ENCODE data around the gene SNX33. TPM values are rescaled to one million over a fixed set of nuclear protein-coding genes. Genes with fewer than 3 reads are reported as not detected.

SNX33 gene
- total RNA-seq, 2 donors from 2014 or later, result 19.8 to 21.8 TPM

DNA sequence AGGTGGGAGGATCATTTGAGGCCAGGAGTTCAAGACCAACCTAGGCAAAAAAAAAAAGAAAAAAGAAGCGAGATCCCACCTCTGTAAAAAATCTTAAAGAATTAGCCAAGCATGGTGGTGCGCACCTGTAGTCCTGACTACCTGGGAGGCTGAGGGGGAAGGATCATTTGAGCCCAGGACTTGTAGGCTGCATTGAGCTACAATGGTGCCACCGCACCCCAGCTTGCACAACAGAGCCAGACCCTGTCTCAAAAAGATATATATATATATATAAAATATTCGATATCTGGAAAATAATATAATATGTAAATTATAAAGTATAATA is 6.6 kb upstream of the SNX33 start:
- Histone ChIP-seq H3K4me1 (peaks cover 45% of the 10 kb centered on the region), H3K9me3 (no peaks in the 10 kb centered on the region), H3K27me3 (no peaks in the 10 kb centered on the region), H3K4me3 (no peak overlapping the region), H3K36me3 (replicated peaks in 1 of 2; ENCODE audit: insufficient read depth in 1 of 2, low read depth in 2 of 2) (no peaks in the 10 kb centered on the region), H3K27ac (peak overlapping the region in 3 of 4 donors; percentile 83 to 98 (median 93))
- ATAC-seq (no peak), DNase-seq (no peak)
- intact Hi-C loops (cut with DNase I), result no loop called here
- 75 to 84% methylated on average over 4 of the region's 4 CpGs for WGBS, 2 donors
- TF ChIP-seq, protein P1, sequence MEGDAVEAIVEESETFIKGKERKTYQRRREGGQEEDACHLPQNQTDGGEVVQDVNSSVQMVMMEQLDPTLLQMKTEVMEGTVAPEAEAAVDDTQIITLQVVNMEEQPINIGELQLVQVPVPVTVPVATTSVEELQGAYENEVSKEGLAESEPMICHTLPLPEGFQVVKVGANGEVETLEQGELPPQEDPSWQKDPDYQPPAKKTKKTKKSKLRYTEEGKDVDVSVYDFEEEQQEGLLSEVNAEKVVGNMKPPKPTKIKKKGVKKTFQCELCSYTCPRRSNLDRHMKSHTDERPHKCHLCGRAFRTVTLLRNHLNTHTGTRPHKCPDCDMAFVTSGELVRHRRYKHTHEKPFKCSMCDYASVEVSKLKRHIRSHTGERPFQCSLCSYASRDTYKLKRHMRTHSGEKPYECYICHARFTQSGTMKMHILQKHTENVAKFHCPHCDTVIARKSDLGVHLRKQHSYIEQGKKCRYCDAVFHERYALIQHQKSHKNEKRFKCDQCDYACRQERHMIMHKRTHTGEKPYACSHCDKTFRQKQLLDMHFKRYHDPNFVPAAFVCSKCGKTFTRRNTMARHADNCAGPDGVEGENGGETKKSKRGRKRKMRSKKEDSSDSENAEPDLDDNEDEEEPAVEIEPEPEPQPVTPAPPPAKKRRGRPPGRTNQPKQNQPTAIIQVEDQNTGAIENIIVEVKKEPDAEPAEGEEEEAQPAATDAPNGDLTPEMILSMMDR (IDR thresholded peaks at IDR 0.05), result no peak
- no peak for TF ChIP-seq POLR2A (IDR thresholded peaks at IDR 0.05)

DNA sequence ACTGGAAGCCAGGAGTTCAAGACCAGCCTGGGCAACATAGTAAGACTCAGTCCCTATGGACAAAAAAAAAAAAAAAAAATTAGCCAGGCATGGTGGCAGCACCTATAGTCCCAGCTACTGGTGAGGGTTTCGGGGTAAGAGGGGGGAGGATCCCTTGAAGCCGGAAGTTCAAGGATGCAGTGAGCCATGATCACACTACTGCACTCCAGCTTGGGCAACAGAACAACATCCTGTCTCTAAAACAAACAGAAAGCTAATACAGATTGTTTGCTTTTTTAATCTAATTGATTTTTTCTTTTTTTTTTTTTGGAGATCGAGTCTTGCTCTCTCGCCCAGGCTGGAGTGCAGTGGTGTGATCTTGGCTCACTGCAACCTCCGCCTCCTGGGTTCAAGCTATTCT is 6.1 kb upstream of the SNX33 start:
- Histone ChIP-seq H3K36me3 (replicated peaks in 1 of 2; ENCODE audit: insufficient read depth in 1 of 2, low read depth in 2 of 2) (no peaks in the 10 kb centered on the region), H3K4me1 (peaks cover 50% of the 10 kb centered on the region), H3K27me3 (no peaks in the 10 kb centered on the region), H3K4me3 (no peak overlapping the region), H3K27ac (peak overlapping the region in 1 of 4 donors; percentile 93), H3K9me3 (no peaks in the 10 kb centered on the region)
- intact Hi-C loops (cut with DNase I), result no loop called here
- WGBS, 2 donors, result 31 to 34% methylated on average over 5 of the region's 5 CpGs
- TF ChIP-seq POLR2A (IDR thresholded peaks at IDR 0.05), result no peak
- TF ChIP-seq, protein P1 (IDR thresholded peaks at IDR 0.05), result no peak
- ATAC-seq (no peak), DNase-seq (no peak)

- Histone ChIP-seq H3K4me3 (no peak overlapping the region), H3K36me3 (replicated peaks in 1 of 2; ENCODE audit: insufficient read depth in 1 of 2, low read depth in 2 of 2) (no peaks in the 10 kb centered on the region), H3K9me3 (no peaks in the 10 kb centered on the region), H3K4me1 (peaks cover 32% of the 10 kb centered on the region), H3K27me3 (no peaks in the 10 kb centered on the region), H3K27ac (no peak overlapping the region)
- DNase-seq (no peak), ATAC-seq (no peak)
- no peak for TF ChIP-seq POLR2A (IDR thresholded peaks at IDR 0.05)
- TF ChIP-seq, protein P1 (IDR thresholded peaks at IDR 0.05), result no peak
- 82 to 86% methylated on average over 2 of the region's 2 CpGs for WGBS, 2 donors
- intact Hi-C loops (cut with DNase I), result no loop called here
Observed at GRCh38 chr15:75644376-75644775, 3.3 kb upstream of the SNX33 start.

- ATAC-seq (no peak), DNase-seq (no peak)
- H3K9me3 ChIP-seq, result no peaks in the 10 kb centered on the region
- intact Hi-C loops (cut with DNase I), result no loop called here
- no peaks in the 10 kb centered on the region for H3K36me3 ChIP-seq (replicated peaks in 1 of 2; ENCODE audit: insufficient read depth in 1 of 2, low read depth in 2 of 2)
- WGBS, 2 donors, result 6 to 14% methylated on average over 5 of the region's 5 CpGs
- H3K27ac ChIP-seq, result peak overlapping the region; percentile 96 to 99 (median 98)
- TF ChIP-seq, protein P1 (IDR thresholded peaks at IDR 0.05), result no peak
- TF ChIP-seq POLR2A (IDR thresholded peaks at IDR 0.05), result no peak
- H3K27me3 ChIP-seq, result no peaks in the 10 kb centered on the region
- peak overlapping the region; percentile 61 to 74 for H3K4me3 ChIP-seq
- peaks cover 47% of the 10 kb centered on the region for H3K4me1 ChIP-seq
Observed at GRCh38 chr15:75646112-75646943, 1.4 kb upstream of the SNX33 start.

- no peaks in the 10 kb centered on the region for H3K27me3 ChIP-seq
- ATAC-seq, result peak; percentile 36
- intact Hi-C loops (cut with DNase I), result no loop called here
- peak; percentile 63 to 74 (median 70) for DNase-seq
- H3K4me1 ChIP-seq, result peaks cover 48% of the 10 kb centered on the region
- H3K27ac ChIP-seq, result peak overlapping the region; percentile 96 to 99 (median 98)
- no peaks in the 10 kb centered on the region for H3K36me3 ChIP-seq (replicated peaks in 1 of 2; ENCODE audit: insufficient read depth in 1 of 2, low read depth in 2 of 2)
- peak; percentile 11 to 69 (median 44) for TF ChIP-seq POLR2A (IDR thresholded peaks at IDR 0.05)
- TF ChIP-seq, protein P1 (IDR thresholded peaks at IDR 0.05), result peak in 1 of 7 experiments; percentile 1
- WGBS, 2 donors, result 0 to 1% methylated on average over 8 to 26 of the region's 26 CpGs
- H3K4me3 ChIP-seq, result peak overlapping the region; percentile 61 to 74
- no peaks in the 10 kb centered on the region for H3K9me3 ChIP-seq
Observed at GRCh38 chr15:75646944-75647364, 758 bp upstream of the SNX33 start.

Data from body of pancreas (tissue), 4 donors.